ENCODE data around the gene SLC4A11.

The SLC4A11 gene

GRCh38 chr20:3239026-3239866 lies at the start of gene SLC4A11:
SLC4A11 (minus strand) TSS chr20:3239190; CDS start chr20:3239137, 53 bp downstream.
- Histone ChIP-seq H3K4me1 (ENCODE audit: low read length) (peaks cover 5% of the 10 kb centered on the region), H3K4me3 (ENCODE audit: low read length) (peak within 1 kb of the TSS; percentile 77), H3K9ac (ENCODE audit: low read length) (peak within 1 kb of the TSS; percentile 54), H3K27me3 (ENCODE audit: low read depth, low read length) (peaks cover 24% of the 10 kb centered on the region), H3K4me2 (ENCODE audit: low read length) (peak within 1 kb of the TSS; percentile 82), H3K27ac (ENCODE audit: low read length) (no peak within 1 kb of the TSS), H4K20me1 (ENCODE audit: insufficient read depth, low read length) (no peaks in the 10 kb centered on the region), H3K79me2 (ENCODE audit: low read length) (no peaks in the 10 kb centered on the region), H2AFZ (ENCODE audit: low read depth, low read length) (peak within 1 kb of the TSS; percentile 81), H3K9me3 (ENCODE audit: insufficient read depth, low read length) (no peaks in the 10 kb centered on the region), H3K36me3 (replicated peaks; ENCODE audit: low read depth, low read length) (no peaks in the 10 kb centered on the region)
- TF ChIP-seq EZH2phosphoT487 (IDR thresholded peaks at IDR 0.05; ENCODE audit: low read depth): no peak
- TF ChIP-seq CTCF (IDR thresholded peaks at IDR 0.05; ENCODE audit: low read depth, low read length): no peak

GRCh38 chr20:3283222-3283820 lies 44.3 kb upstream of the SLC4A11 start:
- Histone ChIP-seq H3K9me3 (ENCODE audit: insufficient read depth, low read length) (no peaks in the 10 kb centered on the region), H3K4me2 (ENCODE audit: low read length) (no peak overlapping the region)

GRCh38 chr20:3282271-3283221 lies 43.6 kb upstream of the SLC4A11 start:
- Histone ChIP-seq H3K27me3 (ENCODE audit: low read depth, low read length) (no peaks in the 10 kb centered on the region), H3K4me3 (ENCODE audit: low read length) (no peak overlapping the region), H3K9me3 (ENCODE audit: insufficient read depth, low read length) (no peaks in the 10 kb centered on the region), H2AFZ (ENCODE audit: low read depth, low read length) (no peak overlapping the region), H4K20me1 (ENCODE audit: insufficient read depth, low read length) (no peaks in the 10 kb centered on the region), H3K36me3 (replicated peaks; ENCODE audit: low read depth, low read length) (no peaks in the 10 kb centered on the region), H3K9ac (ENCODE audit: low read length) (no peak overlapping the region), H3K27ac (ENCODE audit: low read length) (no peak overlapping the region), H3K4me2 (ENCODE audit: low read length) (no peak overlapping the region), H3K79me2 (ENCODE audit: low read length) (no peaks in the 10 kb centered on the region), H3K4me1 (ENCODE audit: low read length) (peaks cover 23% of the 10 kb centered on the region)
- TF ChIP-seq CTCF (IDR thresholded peaks at IDR 0.05; ENCODE audit: low read depth, low read length) (no peak), EZH2phosphoT487 (IDR thresholded peaks at IDR 0.05; ENCODE audit: low read depth) (no peak)

More at GRCh38 chr20:3283222-3283820, 44.3 kb upstream of the SLC4A11 start:
- H4K20me1 ChIP-seq (ENCODE audit: insufficient read depth, low read length): no peaks in the 10 kb centered on the region
- no peaks in the 10 kb centered on the region for H3K79me2 ChIP-seq (ENCODE audit: low read length)
- no peak for TF ChIP-seq EZH2phosphoT487 (IDR thresholded peaks at IDR 0.05; ENCODE audit: low read depth)
- no peak for TF ChIP-seq CTCF (IDR thresholded peaks at IDR 0.05; ENCODE audit: low read depth, low read length)
- no peak overlapping the region for H3K27ac ChIP-seq (ENCODE audit: low read length)
- no peak overlapping the region for H3K4me3 ChIP-seq (ENCODE audit: low read length)
- no peaks in the 10 kb centered on the region for H3K27me3 ChIP-seq (ENCODE audit: low read depth, low read length)
- no peaks in the 10 kb centered on the region for H3K36me3 ChIP-seq (replicated peaks; ENCODE audit: low read depth, low read length)
- peaks cover 15% of the 10 kb centered on the region for H3K4me1 ChIP-seq (ENCODE audit: low read length)
- no peak overlapping the region for H2AFZ ChIP-seq (ENCODE audit: low read depth, low read length)
- H3K9ac ChIP-seq (ENCODE audit: low read length): no peak overlapping the region
